Vagina (tissue), 2 donors: ENCODE measurements around the gene WNT4.

ENCODE experiments used
- POLR2A ChIP-seq, 2 donors: fragments of 450-650 bp; IDR thresholded peaks; one replicate each; pipeline ENCODE4 v1.6.1; 2017; ENCODE audit warnings: antibody characterized with exemption in 2 of 2, mild to moderate bottlenecking in 2 of 2, moderate library complexity in 2 of 2
- POLR2AphosphoS5 ChIP-seq, 2 donors: sonication (generic); formaldehyde crosslinking; IDR thresholded peaks; one replicate each; pipeline ENCODE4 v1.9.0; 2017; ENCODE audit warnings: antibody characterized with exemption in 2 of 2, mild to moderate bottlenecking in 2 of 2, low read depth in 1 of 2; ENCODE audit not compliant: insufficient read depth in 1 of 2

- no peak for TF ChIP-seq POLR2A (IDR thresholded peaks at IDR 0.05)
- TF ChIP-seq POLR2AphosphoS5 (IDR thresholded peaks at IDR 0.05; ENCODE audit: insufficient read depth in 1 of 2, low read depth in 1 of 2), result no peak
Observed at GRCh38 chr1:22142315-22143064, 407 bp downstream of the WNT4 start.
